WTC11 (cell line): ENCODE measurements around the gene MAGEA12. TPM values are rescaled to one million over a fixed set of nuclear protein-coding genes. Genes with fewer than 3 reads are reported as not detected.
"Not testable (repeated sequence)": the region's sequence is repeated elsewhere in the genome, so short reads cannot be mapped to it uniquely, and the experiment has no call there.

ENCODE experiments used
- ATAC-seq: fragments of 200-7000 bp; cut with Tn5 transposase; 2 replicates; pipeline ENCODE4 v1.10.0; 2021; ENCODE audit warnings: mild to moderate bottlenecking, moderate library complexity
- Bru-seq: library from RNA; stranded (reverse); fragments of 400-500 nt; gene quantifications from one replicate; lab custom pipeline; 2021; lab: Mats Ljungman, UMichigan
- CTCF ChIA-PET: fragments of 300-600 bp; sonication (Branson Sonifier 250); formaldehyde crosslinking; loops from one replicate; lab custom pipeline; 2021; ENCODE audit warnings: antibody characterized with exemption; lab: Charles Lee
- POLR2A ChIA-PET: fragments of 350-600 bp; sonication (Branson Sonifier 250); formaldehyde crosslinking; loops from one replicate; lab custom pipeline; 2021; ENCODE audit warnings: antibody characterized with exemption; lab: Charles Lee
- DNase-seq: peaks from one replicate; pipeline ENCODE4 v3.0.0; 2021; ENCODE audit warnings: low spot score
- H3K27ac Mint-ChIP-seq: 2 replicates; pipeline ENCODE4 v1.8.0; 2021; ENCODE audit warnings: mixed read lengths
- H3K27me3 Mint-ChIP-seq: 2 replicates; pipeline ENCODE4 v1.8.0; 2021; ENCODE audit warnings: low read depth, mild to moderate bottlenecking, moderate library complexity, mixed read lengths
- H3K36me3 Mint-ChIP-seq: 2 replicates; pipeline ENCODE4 v1.8.0; 2021; ENCODE audit warnings: mixed read lengths
- H3K4me1 Mint-ChIP-seq: 2 replicates; pipeline ENCODE4 v1.8.0; 2022; ENCODE audit warnings: mixed read lengths
- H3K4me3 Mint-ChIP-seq: 2 replicates; pipeline ENCODE4 v1.8.0; 2021; ENCODE audit warnings: mild to moderate bottlenecking, moderate library complexity, mixed read lengths
- H3K9me3 Mint-ChIP-seq: 2 replicates; pipeline ENCODE4 v1.8.0; 2021; ENCODE audit warnings: mixed read lengths
- CREM ChIP-seq: sonication (generic); formaldehyde crosslinking; IDR thresholded peaks from 2 replicates; pipeline ENCODE4 v1.8.1; 2022; ENCODE audit warnings: mild to moderate bottlenecking, missing genetic modification reagents, moderate library complexity
- FOXP1 ChIP-seq: sonication (generic); formaldehyde crosslinking; IDR thresholded peaks from 2 replicates; pipeline ENCODE4 v1.8.0; 2022; ENCODE audit warnings: missing genetic modification reagents, mild to moderate bottlenecking, moderate library complexity, borderline replicate concordance
- MYBL2 ChIP-seq: sonication (generic); formaldehyde crosslinking; IDR thresholded peaks from 2 replicates; pipeline ENCODE4 v1.8.1; 2023; ENCODE audit warnings: mild to moderate bottlenecking, moderate library complexity, missing genetic modification reagents
- NR1H2 ChIP-seq: sonication (generic); formaldehyde crosslinking; IDR thresholded peaks from 2 replicates; pipeline ENCODE4 v1.9.0; 2021; ENCODE audit warnings: mild to moderate bottlenecking, moderate library complexity, missing genetic modification reagents
- RELA ChIP-seq: sonication (generic); formaldehyde crosslinking; IDR thresholded peaks from 2 replicates; pipeline ENCODE4 v1.8.1; 2022; ENCODE audit warnings: missing genetic modification reagents, mild to moderate bottlenecking, borderline replicate concordance
- ZNF138 ChIP-seq: sonication (generic); formaldehyde crosslinking; conservative IDR thresholded peaks from 2 replicates; pipeline ENCODE4 v1.8.1; 2022; ENCODE audit warnings: mild to moderate bottlenecking, moderate library complexity, missing genetic modification reagents
- long read RNA-seq, 3 experiments: library from RNA in 1 of 3; library from capped mRNA in 1 of 3; library from polyadenylated mRNA in 1 of 3; unstranded in 2 of 3; stranded (forward) in 1 of 3; transcript quantifications; one replicate each; pipeline ENCODE4 v2.0.0, GENCODE V29; 2021
- total RNA-seq: library from RNA; stranded (reverse); gene quantifications from 3 replicates; pipeline ENCODE4 v1.2.3, GENCODE V29; 2021

MAGEA12 gene
- total RNA-seq (0.57 to 1.3 TPM (median 1.2 TPM) in 3 replicates), Bru-seq, nascent RNA (percentile 28 among the genes with signal in this experiment)
- long read RNA-seq, experiment 1, partial matches to known transcripts, result 0 of 4 reads
- long read RNA-seq, experiment 1, other reads (novel, unspliced or antisense), result 0 of 4 reads
- long read RNA-seq, experiment 2, partial matches to known transcripts, result 0 of 1 reads
- long read RNA-seq, experiment 2, other reads (novel, unspliced or antisense), result 1 of 1 reads
- long read RNA-seq, experiment 3, partial matches to known transcripts, result 0 of 2 reads
- long read RNA-seq, experiment 3, other reads (novel, unspliced or antisense), result 0 of 2 reads

DNA sequence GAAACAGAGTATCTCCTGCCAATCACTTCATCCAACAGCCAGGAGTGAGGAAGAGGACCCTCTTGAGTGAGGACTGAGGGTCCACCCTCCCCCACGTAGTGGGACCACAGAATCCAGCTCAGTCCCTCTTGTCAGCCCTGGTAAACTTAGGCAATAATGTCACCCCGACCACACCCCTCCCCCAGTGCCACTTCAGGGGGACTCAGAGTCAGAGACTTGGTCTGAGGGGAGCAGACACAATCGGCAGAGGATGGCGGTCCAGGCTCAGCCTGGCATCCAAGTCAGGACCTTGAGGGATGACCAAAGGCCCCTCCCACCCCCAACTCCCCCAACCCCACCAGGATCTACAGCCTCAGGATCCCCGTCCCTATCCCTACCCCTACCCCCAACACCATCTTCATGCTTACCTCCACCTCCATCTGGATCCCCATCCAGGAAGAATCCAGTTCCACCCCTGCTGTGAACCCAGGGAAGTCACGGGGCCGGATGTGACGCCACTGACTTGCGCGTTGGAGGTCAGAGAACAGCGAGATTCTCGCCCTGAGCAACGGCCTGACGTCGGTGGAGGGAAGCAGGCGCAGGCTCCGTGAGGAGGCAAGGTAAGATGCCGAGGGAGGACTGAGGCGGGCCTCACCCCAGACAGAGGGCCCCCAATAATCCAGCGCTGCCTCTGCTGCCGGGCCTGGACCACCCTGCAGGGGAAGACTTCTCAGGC, at the start of gene MAGEA12, which contains the start of gene CSAG1:
Gene MAGEA12, plus strand, starts transcription at position 497 of the 715 bp plus-strand sequence. CDS start 2,405 bp downstream, outside the sequence.
Gene CSAG1, minus strand, starts transcription at position 461 of the 715 bp plus-strand sequence. CDS start 1,261 bp downstream, outside the sequence.
- Mint-ChIP-seq H3K27me3 (peaks cover 14% of the 10 kb centered on the region), H3K9me3 (no peaks in the 10 kb centered on the region), H3K36me3 (no peaks in the 10 kb centered on the region), H3K4me3 (no peak within 1 kb of the TSS), H3K4me1 (no peaks in the 10 kb centered on the region), H3K27ac (no peak within 1 kb of the TSS)
- ChIA-PET CTCF (no interaction called here), POLR2A (no interaction called here)
- ATAC-seq, result no peak
- DNase-seq, result no peak
- no peak for TF ChIP-seq ZNF138 (CRISPR knock-in tag)
- no peak for TF ChIP-seq NR1H2 (CRISPR knock-in tag)
- TF ChIP-seq RELA, result no peak
- no peak for TF ChIP-seq FOXP1 (CRISPR knock-in tag)
- no peak for TF ChIP-seq CREM (CRISPR knock-in tag)
- no peak for TF ChIP-seq MYBL2
- TF ChIP-seq, all 79 proteins: peak for 0

DNA sequence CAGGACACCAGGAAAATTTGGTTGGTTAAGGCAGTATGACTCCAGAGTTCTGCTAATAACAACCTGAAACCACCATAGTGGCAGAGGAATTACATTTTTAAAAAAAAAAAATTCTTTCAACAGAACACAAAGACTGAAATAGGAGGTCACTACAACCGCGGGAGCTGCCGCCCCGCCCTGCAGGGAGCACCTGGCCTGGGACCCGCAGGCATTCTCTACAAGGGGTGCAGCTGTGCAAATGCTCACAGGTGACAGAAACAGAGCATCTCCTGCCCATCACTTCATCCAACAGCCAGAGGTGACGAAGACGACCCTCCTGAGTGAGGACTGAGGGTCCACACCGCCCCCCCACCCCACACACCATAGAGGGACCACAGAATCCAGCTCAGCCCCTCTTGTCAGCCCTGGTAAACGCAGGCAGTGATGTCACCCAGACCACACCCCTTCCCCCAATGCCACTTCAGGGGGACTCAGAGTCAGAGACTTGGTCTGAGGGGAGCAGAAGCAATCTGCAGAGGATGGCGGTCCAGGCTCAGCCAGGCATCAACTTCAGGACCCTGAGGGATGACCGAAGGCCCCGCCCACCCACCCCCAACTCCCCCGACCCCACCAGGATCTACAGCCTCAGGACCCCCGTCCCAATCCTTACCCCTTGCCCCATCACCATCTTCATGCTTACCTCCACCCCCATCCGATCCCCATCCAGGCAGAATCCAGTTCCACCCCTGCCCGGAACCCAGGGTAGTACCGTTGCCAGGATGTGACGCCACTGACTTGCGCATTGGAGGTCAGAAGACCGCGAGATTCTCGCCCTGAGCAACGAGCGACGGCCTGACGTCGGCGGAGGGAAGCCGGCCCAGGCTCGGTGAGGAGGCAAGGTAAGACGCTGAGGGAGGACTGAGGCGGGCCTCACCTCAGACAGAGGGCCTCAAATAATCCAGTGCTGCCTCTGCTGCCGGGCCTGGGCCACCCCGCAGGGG, 35.3 kb upstream of the MAGEA12 start, which contains the start of gene MAGEA3:
Gene MAGEA3, plus strand, starts transcription at position 843 of the 980 bp plus-strand sequence. CDS start 2,039 bp downstream, outside the sequence.
- H3K4me1 Mint-ChIP-seq, ATAC-seq, CTCF ChIA-PET, H3K4me3 Mint-ChIP-seq, H3K36me3 Mint-ChIP-seq, H3K9me3 Mint-ChIP-seq, H3K27me3 Mint-ChIP-seq, POLR2A ChIA-PET, H3K27ac Mint-ChIP-seq, DNase-seq: not testable (repeated sequence)

DNA sequence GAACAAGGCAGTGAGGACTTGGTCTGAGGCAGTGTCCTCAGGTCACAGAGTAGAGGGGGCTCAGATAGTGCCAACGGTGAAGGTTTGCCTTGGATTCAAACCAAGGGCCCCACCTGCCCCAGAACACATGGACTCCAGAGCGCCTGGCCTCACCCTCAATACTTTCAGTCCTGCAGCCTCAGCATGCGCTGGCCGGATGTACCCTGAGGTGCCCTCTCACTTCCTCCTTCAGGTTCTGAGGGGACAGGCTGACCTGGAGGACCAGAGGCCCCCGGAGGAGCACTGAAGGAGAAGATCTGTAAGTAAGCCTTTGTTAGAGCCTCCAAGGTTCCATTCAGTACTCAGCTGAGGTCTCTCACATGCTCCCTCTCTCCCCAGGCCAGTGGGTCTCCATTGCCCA, 33.2 kb upstream of the MAGEA12 start:
- ATAC-seq, H3K36me3 Mint-ChIP-seq, H3K27me3 Mint-ChIP-seq, POLR2A ChIA-PET, CTCF ChIA-PET, H3K4me3 Mint-ChIP-seq, H3K9me3 Mint-ChIP-seq, H3K27ac Mint-ChIP-seq, H3K4me1 Mint-ChIP-seq: not testable (repeated sequence)
- DNase-seq, result peak; percentile 2

- H3K4me1 Mint-ChIP-seq, POLR2A ChIA-PET, DNase-seq, ATAC-seq, CTCF ChIA-PET, H3K36me3 Mint-ChIP-seq, H3K27me3 Mint-ChIP-seq, H3K4me3 Mint-ChIP-seq, H3K9me3 Mint-ChIP-seq, H3K27ac Mint-ChIP-seq: not testable (repeated sequence)
Measured at GRCh38 chrX:152706500-152706899, 27.1 kb upstream of the MAGEA12 start.

DNA sequence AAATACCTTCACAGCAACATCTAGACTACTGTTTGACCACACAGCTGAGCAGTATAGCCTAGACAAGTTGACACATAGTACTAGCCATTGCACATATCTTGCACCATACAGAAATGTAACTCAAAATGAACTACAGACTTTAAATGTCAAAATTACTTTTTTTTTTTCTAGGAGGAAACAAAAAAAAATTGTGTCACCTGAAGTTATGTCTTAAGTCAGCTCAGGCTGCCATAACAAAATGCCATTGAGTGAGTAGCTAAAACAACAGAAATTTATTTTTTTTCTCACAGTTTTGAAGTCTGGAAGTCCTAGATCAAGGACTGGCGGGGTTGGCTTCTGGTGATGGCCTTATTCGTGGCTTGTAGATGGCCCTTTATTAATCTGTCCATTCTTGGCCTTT, 24.4 kb upstream of the MAGEA12 start, which contains the start of gene CSAG2:
Gene CSAG2, minus strand, starts transcription at position 101 of the 400 bp plus-strand sequence. CDS start 161 bp downstream, outside the sequence.
- CTCF ChIA-PET, H3K4me1 Mint-ChIP-seq, DNase-seq, H3K9me3 Mint-ChIP-seq, H3K4me3 Mint-ChIP-seq, H3K27me3 Mint-ChIP-seq, H3K36me3 Mint-ChIP-seq, H3K27ac Mint-ChIP-seq, ATAC-seq, POLR2A ChIA-PET: not testable (repeated sequence)

GRCh38 chrX:152713195-152713594, 20.4 kb upstream of the MAGEA12 start:
- H3K4me3 Mint-ChIP-seq, H3K9me3 Mint-ChIP-seq, POLR2A ChIA-PET, H3K27me3 Mint-ChIP-seq, CTCF ChIA-PET, DNase-seq, H3K36me3 Mint-ChIP-seq, H3K27ac Mint-ChIP-seq, H3K4me1 Mint-ChIP-seq, ATAC-seq: not testable (repeated sequence)

- CTCF ChIA-PET, H3K27ac Mint-ChIP-seq, H3K9me3 Mint-ChIP-seq, H3K27me3 Mint-ChIP-seq, POLR2A ChIA-PET, DNase-seq, H3K36me3 Mint-ChIP-seq, H3K4me1 Mint-ChIP-seq, H3K4me3 Mint-ChIP-seq: not testable (repeated sequence)
- peak; percentile 85 for ATAC-seq
Measured at GRCh38 chrX:152713815-152714787, 19.5 kb upstream of the MAGEA12 start, which contains the start of gene MAGEA2B. MAGEA2B (plus strand) TSS chrX:152714628; CDS start chrX:152717107, 2,479 bp downstream.
